ENCODE data around the gene CCR5AS.
A peak's percentile ranks its signal among the peaks of the same experiment; 100 is the strongest.
"Not testable (repeated sequence)": the region's sequence is repeated elsewhere in the genome, so short reads cannot be mapped to it uniquely, and the experiment has no call there.

The CCR5AS gene

GRCh38 chr3:46429250-46429649 lies 22.4 kb upstream of the CCR5AS start:
- DNase-seq: no peak

DNA sequence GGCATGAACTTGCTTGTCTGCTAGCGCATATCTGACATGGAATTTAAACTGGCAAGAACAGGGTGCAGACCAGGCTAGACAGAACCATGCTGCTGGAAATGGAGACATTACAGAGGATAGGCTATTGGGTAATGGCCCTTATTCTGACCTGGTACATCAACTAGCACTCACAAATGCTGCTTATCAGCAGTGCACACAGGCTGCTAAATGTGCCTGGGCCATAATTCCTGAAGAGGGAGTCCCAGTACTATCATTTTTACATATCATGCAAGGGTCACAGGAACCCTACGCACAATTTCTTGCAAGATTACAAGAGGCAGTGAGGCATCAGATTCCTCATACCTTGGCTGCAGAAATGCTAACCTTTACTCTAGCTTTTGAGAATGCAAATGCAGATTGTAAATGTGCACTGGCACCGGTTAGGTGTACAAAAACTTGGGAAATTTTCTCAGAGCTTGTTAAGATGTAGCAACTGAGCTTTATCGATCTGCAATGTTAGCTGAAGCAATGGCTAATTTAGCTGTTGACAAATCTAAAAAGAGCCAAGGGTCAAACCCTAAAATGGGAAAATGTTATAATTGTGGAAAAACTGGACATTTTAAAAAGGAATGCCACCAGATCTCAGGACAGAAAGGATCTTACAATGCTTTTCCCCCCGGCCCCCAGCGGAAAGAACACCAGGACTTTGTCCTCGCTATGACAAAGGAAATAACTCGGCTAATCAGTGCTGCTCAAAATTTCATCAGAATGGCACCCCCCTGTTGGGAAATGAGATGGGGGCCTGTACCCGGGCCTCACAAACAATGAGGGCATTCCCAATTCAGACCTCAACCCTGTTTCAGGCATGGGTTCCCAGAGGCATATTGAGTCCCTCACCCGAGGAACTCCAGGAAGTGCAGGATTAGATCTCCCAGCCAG lies 21.3 kb upstream of the CCR5AS start:
- DNase-seq: no peak

DNA sequence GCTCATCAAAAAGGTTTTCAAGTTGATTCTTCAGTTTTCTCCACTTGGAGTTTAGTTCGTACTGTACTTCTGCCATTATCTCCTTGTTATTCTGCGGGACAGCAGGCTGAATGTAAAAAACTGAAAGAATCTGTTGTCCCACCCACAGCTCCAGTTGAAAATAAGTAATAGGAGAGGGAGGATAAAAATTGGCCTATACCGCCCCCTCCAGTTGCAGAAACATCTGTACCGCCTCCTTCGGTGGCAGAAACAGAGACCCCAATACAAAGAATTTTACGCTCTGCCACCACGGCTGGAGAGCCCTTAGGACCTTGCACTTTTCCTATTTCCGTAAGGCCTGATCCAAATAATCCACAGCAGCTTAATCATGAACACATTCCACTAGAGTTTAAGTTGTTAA lies 20.5 kb upstream of the CCR5AS start:
- not testable (repeated sequence) for DNase-seq

DNA sequence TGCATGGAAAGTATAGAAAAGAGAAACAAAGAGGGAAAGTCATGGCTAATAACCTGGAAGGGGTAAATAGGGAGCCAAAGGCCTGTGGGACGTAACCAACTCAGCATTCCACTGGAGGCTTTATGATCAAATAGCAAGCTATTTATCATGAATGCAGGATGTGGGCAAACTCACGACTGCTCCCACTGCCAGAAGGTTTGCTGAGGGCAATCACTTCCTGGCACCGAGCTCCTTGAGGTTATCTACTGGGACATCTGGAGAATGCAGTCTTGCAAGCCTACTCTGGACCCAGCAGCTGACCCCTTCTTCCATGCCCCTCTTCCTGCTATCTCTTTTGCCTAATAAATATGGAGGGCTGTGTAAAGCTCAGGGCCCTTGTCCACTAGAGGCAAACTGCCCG lies 19.6 kb upstream of the CCR5AS start:
- DNase-seq: not testable (repeated sequence)

GRCh38 chr3:46423588-46423987 lies 16.7 kb upstream of the CCR5AS start:
- DNase-seq: no peak

DNA sequence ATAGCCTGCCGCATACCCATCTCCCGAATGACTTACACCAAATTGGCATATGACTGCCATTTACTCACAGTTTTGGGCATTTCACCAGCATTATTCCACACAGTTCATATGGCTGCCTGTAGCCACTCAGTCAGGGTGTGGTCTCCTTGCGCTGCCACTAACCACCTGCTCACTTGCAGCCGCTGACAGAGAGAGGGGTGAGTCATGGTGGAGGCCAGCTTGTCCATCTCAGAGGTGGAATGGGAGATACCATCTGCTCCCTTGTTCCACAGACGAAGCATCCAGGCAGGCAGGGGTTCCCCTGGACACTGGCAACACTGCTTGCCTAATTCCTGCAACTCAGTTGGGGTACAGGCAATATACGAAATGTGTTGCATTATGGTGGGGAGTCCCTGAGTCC lies 15.8 kb upstream of the CCR5AS start:
- DNase-seq: no peak

DNA sequence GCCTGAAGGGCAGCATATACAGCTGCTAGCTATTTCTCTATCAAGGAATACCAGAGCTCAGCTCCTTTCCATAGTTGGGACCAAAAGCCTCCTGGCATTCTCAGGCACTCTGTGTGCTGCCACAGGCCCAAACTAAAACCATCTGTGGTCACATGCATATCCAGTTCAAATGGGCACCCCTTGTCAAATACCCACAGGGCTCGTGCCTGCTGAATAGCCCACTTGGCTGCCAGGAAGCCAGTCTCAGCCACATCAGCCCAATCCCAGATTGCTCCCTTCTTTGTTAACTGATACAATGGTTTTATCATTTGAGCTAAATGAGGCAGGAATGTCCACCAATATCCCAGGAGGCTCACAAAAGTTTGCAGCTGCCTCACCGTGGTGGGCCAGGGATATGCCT lies 14.1 kb upstream of the CCR5AS start:
- no peak for DNase-seq

GRCh38 chr3:46419816-46420215 lies 12.9 kb upstream of the CCR5AS start:
- DNase-seq: no peak

DNA sequence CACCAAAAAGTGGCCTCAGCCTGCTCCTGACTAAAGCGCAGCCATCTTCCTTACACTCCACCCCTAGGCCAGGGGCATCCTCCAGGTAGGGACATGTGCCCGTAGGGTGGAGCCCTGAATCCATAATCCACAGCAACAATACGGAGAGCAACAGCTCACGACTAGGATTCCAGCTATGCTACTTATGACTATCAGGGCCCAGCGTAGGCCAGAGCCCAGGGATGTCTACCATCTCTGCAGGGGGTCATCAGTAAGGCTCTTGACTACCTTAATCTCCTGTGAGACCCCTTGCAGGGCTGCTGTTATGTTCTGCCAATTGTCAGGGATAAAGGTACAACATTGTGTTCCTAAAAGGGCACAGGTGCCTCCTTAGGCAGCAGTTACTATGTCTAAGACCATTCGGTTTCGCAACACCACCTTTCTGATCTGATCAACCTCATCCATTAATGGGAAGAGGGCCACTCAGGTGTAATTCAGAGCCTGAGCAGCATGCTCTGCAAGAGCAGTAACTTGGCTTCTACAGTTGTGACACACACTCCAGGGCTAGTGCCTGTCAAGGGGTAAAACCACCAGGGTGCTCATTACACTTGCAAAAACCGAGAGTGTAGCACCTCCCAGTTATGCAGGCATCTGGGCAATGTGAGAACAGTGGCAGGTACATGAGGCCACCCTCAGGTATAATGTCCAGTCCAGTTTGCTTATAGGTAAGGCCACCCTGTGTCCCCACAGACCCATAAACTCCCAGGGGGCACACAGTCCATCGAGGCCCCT lies 11.2 kb upstream of the CCR5AS start:
- DNase-seq: no peak

- no peak for DNase-seq
Observed at GRCh38 chr3:46416811-46417510, 10.1 kb upstream of the CCR5AS start.

DNA sequence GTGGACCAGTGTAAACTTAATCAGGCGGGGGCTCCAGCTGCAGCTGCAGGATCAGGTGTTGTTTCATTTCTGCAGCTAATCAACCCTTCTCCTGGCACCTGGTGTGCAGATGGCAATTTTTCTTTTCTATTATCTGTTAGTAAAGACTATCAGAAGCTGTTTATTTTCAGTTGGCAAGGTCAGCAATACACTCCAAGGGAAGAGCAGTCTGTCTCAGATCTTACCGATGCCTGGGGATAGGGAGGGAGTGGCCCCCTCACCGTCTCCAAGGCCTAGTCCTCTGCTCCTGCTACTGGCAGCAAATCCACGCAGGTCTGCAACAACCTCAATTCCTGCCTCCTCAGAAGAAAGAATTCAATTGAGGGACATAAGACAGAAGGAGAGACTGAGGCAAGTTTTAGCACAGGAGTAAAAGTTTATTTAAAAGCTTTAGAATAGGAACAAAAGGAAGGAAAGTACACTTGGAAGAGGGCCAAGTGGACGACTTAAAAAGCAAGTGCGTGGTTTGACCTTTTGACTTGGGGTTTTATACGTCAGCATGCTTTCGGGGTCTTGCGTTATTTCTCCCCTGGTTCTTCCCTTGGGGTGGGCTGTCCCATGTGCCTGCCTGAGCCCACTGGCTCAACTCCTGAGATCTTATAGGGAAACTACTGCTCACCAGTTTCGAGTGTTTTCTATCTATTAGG lies 9.4 kb upstream of the CCR5AS start:
- DNase-seq: no peak

- no peak for DNase-seq
Observed at GRCh38 chr3:46414739-46415138, 7.9 kb upstream of the CCR5AS start.

- no peak for DNase-seq
Observed at GRCh38 chr3:46413951-46414350, 7.1 kb upstream of the CCR5AS start.

- DNase-seq: peak in 1 of 3 donors; percentile 11
Observed at GRCh38 chr3:46412786-46413298, 6.0 kb upstream of the CCR5AS start.

GRCh38 chr3:46411271-46411670 lies 4.4 kb upstream of the CCR5AS start:
- DNase-seq: no peak

GRCh38 chr3:46410669-46411068 lies 3.8 kb upstream of the CCR5AS start:
- DNase-seq: no peak

DNA sequence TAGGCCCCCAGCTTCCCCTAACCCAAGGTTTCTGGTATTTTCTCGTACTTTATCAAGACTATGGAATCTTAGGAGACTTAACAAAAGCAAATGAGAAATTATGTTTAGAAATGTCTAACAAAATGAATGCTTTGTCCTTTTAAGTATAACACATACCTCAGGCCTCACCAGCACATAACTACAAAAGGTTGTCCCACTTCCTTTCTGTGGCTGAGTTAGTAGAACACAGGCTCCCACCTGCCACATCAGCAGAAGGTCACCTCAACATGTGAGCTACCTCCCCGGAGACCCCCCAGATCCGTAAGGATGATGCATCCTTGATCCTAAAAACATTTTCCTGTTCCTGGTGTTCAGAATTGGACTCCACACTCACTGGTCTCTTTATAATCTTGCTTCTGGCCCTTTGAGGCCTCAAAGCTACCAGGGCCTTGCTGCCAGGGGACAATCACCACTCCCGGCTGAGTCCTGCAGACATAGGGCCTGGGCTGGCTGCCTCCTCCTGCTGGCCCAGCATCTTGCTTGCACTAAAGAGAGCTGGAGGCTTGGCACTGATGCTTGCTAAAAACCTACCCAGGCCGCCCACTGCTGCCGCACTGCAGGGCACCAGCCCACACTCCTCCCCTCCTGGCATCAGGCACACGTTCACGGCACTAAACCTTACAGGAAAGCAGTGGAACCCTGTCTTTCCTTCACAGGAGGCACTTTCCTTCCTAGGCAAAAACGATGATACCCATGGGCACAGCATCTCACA lies 3.0 kb upstream of the CCR5AS start:
- DNase-seq: no peak

- DNase-seq: no peak
Observed at GRCh38 chr3:46408853-46409252, 2.0 kb upstream of the CCR5AS start.

GRCh38 chr3:46407970-46408369 lies 1.1 kb upstream of the CCR5AS start:
- peak; percentile 37 to 57 (median 38) for DNase-seq

- peak in 1 of 3 donors; percentile 33 for DNase-seq
Observed at GRCh38 chr3:46406443-46406787, 451 bp downstream of the CCR5AS start.

All from muscle of back (tissue), 3 donors.